ENCODE data around the gene SEC31A.

The SEC31A gene

DNA sequence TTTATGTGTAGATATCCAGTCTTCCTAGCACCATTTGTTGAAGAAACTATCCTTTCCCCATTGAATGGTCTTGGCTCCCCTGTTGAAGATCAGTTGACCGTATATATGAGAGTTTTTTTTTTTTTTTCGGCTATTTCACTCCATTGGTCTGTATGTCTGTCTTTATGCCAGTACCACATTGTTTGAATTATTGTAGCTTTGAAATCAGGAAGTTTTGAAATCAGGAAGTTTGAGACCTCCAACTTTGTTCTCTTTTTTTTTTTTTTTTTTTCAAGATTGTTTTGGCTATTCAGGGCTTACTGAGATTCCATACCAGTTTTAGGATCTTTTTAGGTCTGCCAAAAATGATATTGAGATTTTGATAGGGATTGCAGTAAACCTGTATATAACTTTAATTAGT is 88.0 kb downstream of the SEC31A start:
- DNase-seq: no peak
- Histone ChIP-seq H3K36me3 (no peaks in the 10 kb centered on the region), H3K4me1 (no peaks in the 10 kb centered on the region), H3K27me3 (peaks cover 12% of the 10 kb centered on the region), H3K9me3 (no peaks in the 10 kb centered on the region), H3K4me3 (ENCODE audit: low read depth, low read length) (no peak overlapping the region)
- no peak for TF ChIP-seq CTCF (IDR thresholded peaks at IDR 0.05; ENCODE audit: low read depth, low read length)

GRCh38 chr4:82801910-82802521 is 88.9 kb downstream of the SEC31A start:
- TF ChIP-seq CTCF (IDR thresholded peaks at IDR 0.05; ENCODE audit: low read depth, low read length): peak; percentile 78
- Histone ChIP-seq H3K4me3 (ENCODE audit: low read depth, low read length) (no peak overlapping the region), H3K9me3 (no peaks in the 10 kb centered on the region), H3K27me3 (peaks cover 18% of the 10 kb centered on the region), H3K36me3 (no peaks in the 10 kb centered on the region), H3K4me1 (peaks cover 4% of the 10 kb centered on the region)
- peak; percentile 41 for DNase-seq

- no peaks in the 10 kb centered on the region for H3K9me3 ChIP-seq
- no peak for DNase-seq
- peaks cover 18% of the 10 kb centered on the region for H3K27me3 ChIP-seq
- H3K36me3 ChIP-seq: no peaks in the 10 kb centered on the region
- peaks cover 8% of the 10 kb centered on the region for H3K4me1 ChIP-seq
- H3K4me3 ChIP-seq (ENCODE audit: low read depth, low read length): peak overlapping the region; percentile 65
- TF ChIP-seq CTCF (IDR thresholded peaks at IDR 0.05; ENCODE audit: low read depth, low read length): no peak
Measured at GRCh38 chr4:82799006-82799881, 91.7 kb downstream of the SEC31A start.

- peaks cover 8% of the 10 kb centered on the region for H3K4me1 ChIP-seq
- peaks cover 18% of the 10 kb centered on the region for H3K27me3 ChIP-seq
- TF ChIP-seq CTCF (IDR thresholded peaks at IDR 0.05; ENCODE audit: low read depth, low read length): no peak
- H3K36me3 ChIP-seq: no peaks in the 10 kb centered on the region
- H3K4me3 ChIP-seq (ENCODE audit: low read depth, low read length): peak within 1 kb of the TSS; percentile 65
- no peaks in the 10 kb centered on the region for H3K9me3 ChIP-seq
- peak; percentile 56 for DNase-seq
Measured at GRCh38 chr4:82798168-82799005, 92.6 kb downstream of the SEC31A start, which contains the start of gene SCD5. Gene SCD5 (minus strand): TSS chr4:82798796. CDS start chr4:82798537, 259 bp downstream.

GRCh38 chr4:82797405-82798111 is 93.4 kb downstream of the SEC31A start:
- H3K9me3 ChIP-seq: no peaks in the 10 kb centered on the region
- DNase-seq: peak; percentile 36
- TF ChIP-seq CTCF (IDR thresholded peaks at IDR 0.05; ENCODE audit: low read depth, low read length): no peak
- H3K27me3 ChIP-seq: peaks cover 18% of the 10 kb centered on the region
- no peaks in the 10 kb centered on the region for H3K36me3 ChIP-seq
- H3K4me1 ChIP-seq: peaks cover 8% of the 10 kb centered on the region
- H3K4me3 ChIP-seq (ENCODE audit: low read depth, low read length): peak overlapping the region; percentile 65
